ENCODE results near the gene CXCL11. TPM values are rescaled to one million over a fixed set of nuclear protein-coding genes. Genes with fewer than 3 reads are reported as not detected.

Gene CXCL11
- total RNA-seq, 1 donor = not detected

GRCh38 chr4:76036855-76037254, 985 bp upstream of the CXCL11 start:
- no peak for TF ChIP-seq CTCF (IDR thresholded peaks at IDR 0.05; ENCODE audit: insufficient read depth, low read depth, low read length)
- DNase-seq (ENCODE audit: low read depth) = no peak
- no peak overlapping the region for H3K4me3 ChIP-seq (ENCODE audit: low read depth, low read length)

GRCh38 chr4:76035141-76035540, 729 bp downstream of the CXCL11 start:
- no peak for TF ChIP-seq CTCF (IDR thresholded peaks at IDR 0.05; ENCODE audit: insufficient read depth, low read depth, low read length)
- no peak overlapping the region for H3K4me3 ChIP-seq (ENCODE audit: low read depth, low read length)
- DNase-seq (ENCODE audit: low read depth) = no peak

- TF ChIP-seq CTCF (IDR thresholded peaks at IDR 0.05; ENCODE audit: insufficient read depth, low read depth, low read length) = no peak
- DNase-seq (ENCODE audit: low read depth) = no peak
- no peak overlapping the region for H3K4me3 ChIP-seq (ENCODE audit: low read depth, low read length)
These were observed 6.6 kb downstream of the CXCL11 start for GRCh38 chr4:76029300-76029699.

GRCh38 chr4:76028350-76028765, 7.5 kb downstream of the CXCL11 start:
- TF ChIP-seq CTCF (IDR thresholded peaks at IDR 0.05; ENCODE audit: insufficient read depth, low read depth, low read length) = no peak
- H3K4me3 ChIP-seq (ENCODE audit: low read depth, low read length) = peak overlapping the region; percentile 27
- peak; percentile 21 for DNase-seq (ENCODE audit: low read depth)

GRCh38 chr4:76024065-76024464, 11.8 kb downstream of the CXCL11 start:
- no peak overlapping the region for H3K4me3 ChIP-seq (ENCODE audit: low read depth, low read length)
- no peak for TF ChIP-seq CTCF (IDR thresholded peaks at IDR 0.05; ENCODE audit: insufficient read depth, low read depth, low read length)
- no peak for DNase-seq (ENCODE audit: low read depth)

GRCh38 chr4:76023389-76023788, 12.5 kb downstream of the CXCL11 start, which contains the start of gene CXCL10:
CXCL10 (minus strand) TSS chr4:76023497; CDS start chr4:76023431, 66 bp downstream.
- peak; percentile 30 for DNase-seq (ENCODE audit: low read depth)
- H3K4me3 ChIP-seq (ENCODE audit: low read depth, low read length) = no peak within 1 kb of the TSS
- no peak for TF ChIP-seq CTCF (IDR thresholded peaks at IDR 0.05; ENCODE audit: insufficient read depth, low read depth, low read length)

- no peak for TF ChIP-seq CTCF (IDR thresholded peaks at IDR 0.05; ENCODE audit: insufficient read depth, low read depth, low read length)
- DNase-seq (ENCODE audit: low read depth) = no peak
- no peak overlapping the region for H3K4me3 ChIP-seq (ENCODE audit: low read depth, low read length)
These were observed 13.2 kb downstream of the CXCL11 start for GRCh38 chr4:76022677-76023076.
